CD14-positive monocyte (primary cell): Measurements from ENCODE around the gene CHCHD6. TPM values are rescaled to one million over a fixed set of nuclear protein-coding genes. Genes with fewer than 3 reads are reported as not detected.

Source experiments
- DNase-seq, 3 donors: peaks; one replicate each; pipeline ENCODE4 v3.0.0-alpha.2; 2011 to 2022
- H2AFZ ChIP-seq: 2 replicates; pipeline ENCODE4 v1.6.0; 2012; ENCODE audit warnings: mild to moderate bottlenecking, low read depth, low read length, inconsistent platforms; ENCODE audit not compliant: insufficient read depth, poor library complexity, severe bottlenecking
- H3K27ac ChIP-seq, 2 donors: 1 replicate in 1 of 2; 2 replicates in 1 of 2; pipeline ENCODE4 v1.5.1; 2012 to 2013; ENCODE audit warnings: low read length in 2 of 2, control low read depth in 1 of 2, inconsistent platforms in 1 of 2, low read depth in 1 of 2, mild to moderate bottlenecking in 1 of 2
- H3K27me3 ChIP-seq, 2 donors: one replicate each; pipeline versions ENCODE4 v1.6.0 to v1.6.1; 2011 to 2013; ENCODE audit warnings: low read length in 2 of 2; ENCODE audit not compliant: control insufficient read depth in 2 of 2, insufficient read depth in 2 of 2
- H3K36me3 ChIP-seq, 2 donors: replicated peaks in 1 of 2; 1 replicate in 1 of 2; 2 replicates in 1 of 2; pipeline versions ENCODE4 v1.5.1 to v1.6.1; 2012 to 2013; ENCODE audit warnings: low read length in 2 of 2, control low read depth in 1 of 2, inconsistent platforms in 1 of 2, mild to moderate bottlenecking in 1 of 2; ENCODE audit not compliant: insufficient read depth in 2 of 2, control insufficient read depth in 1 of 2
- H3K4me1 ChIP-seq, 2 donors: 1 replicate in 1 of 2; 2 replicates in 1 of 2; pipeline versions ENCODE4 v1.5.1 to v1.6.1; 2012 to 2013; ENCODE audit warnings: low read length in 2 of 2, control low read depth in 1 of 2, inconsistent platforms in 1 of 2, mild to moderate bottlenecking in 1 of 2, moderate library complexity in 1 of 2; ENCODE audit not compliant: insufficient read depth in 2 of 2, control insufficient read depth in 1 of 2
- H3K4me2 ChIP-seq: replicated peaks from 2 replicates; pipeline ENCODE3; 2012; ENCODE audit warnings: low read length, moderate library complexity, mild to moderate bottlenecking; ENCODE audit not compliant: poor library complexity, severe bottlenecking; ENCODE audit errors: extremely low read depth
- H3K4me3 ChIP-seq, 3 experiments: fragments of 200-600 bp in 1 of 3; sonication (generic) in 1 of 3; replicated peaks in 1 of 3; 1 replicate in 2 of 3; 2 replicates in 1 of 3; pipeline ENCODE4 v1.5.1; 2011 to 2013; ENCODE audit warnings: low read length in 3 of 3, mild to moderate bottlenecking in 3 of 3, control low read depth in 2 of 3, low read depth in 2 of 3, inconsistent platforms in 1 of 3, moderate library complexity in 1 of 3
- H3K79me2 ChIP-seq: 2 replicates; pipeline ENCODE4 v1.6.0; 2012; ENCODE audit warnings: mild to moderate bottlenecking, control low read depth, inconsistent platforms, low read length, moderate library complexity; ENCODE audit not compliant: insufficient read depth
- H3K9ac ChIP-seq: 2 replicates; pipeline ENCODE4 v1.6.0; 2017; ENCODE audit warnings: low read length, mild to moderate bottlenecking; ENCODE audit not compliant: insufficient read depth, poor library complexity, severe bottlenecking
- H3K9me3 ChIP-seq, 2 donors: replicated peaks in 1 of 2; 1 replicate in 1 of 2; 2 replicates in 1 of 2; pipeline versions ENCODE4 v1.5.1 to v1.6.1; 2012 to 2013; ENCODE audit warnings: low read length in 2 of 2, control low read depth in 1 of 2; ENCODE audit not compliant: control insufficient read depth in 1 of 2, insufficient read depth in 1 of 2
- H4K20me1 ChIP-seq: 2 replicates; pipeline ENCODE4 v1.6.0; 2012; ENCODE audit warnings: mild to moderate bottlenecking, low read length, control low read depth, moderate library complexity; ENCODE audit not compliant: insufficient read depth
- H3K27ac Mint-ChIP-seq, 7 donors: one replicate each; pipeline ENCODE4 v1.8.0; 2020; ENCODE audit warnings: mild to moderate bottlenecking in 7 of 7, mixed read lengths in 7 of 7, moderate library complexity in 6 of 7, inconsistent platforms in 2 of 7
- H3K27me3 Mint-ChIP-seq, 3 donors: one replicate each; pipeline ENCODE4 v1.8.0; 2021 to 2022; ENCODE audit warnings: low read depth in 3 of 3, mild to moderate bottlenecking in 3 of 3, mixed read lengths in 3 of 3, moderate library complexity in 3 of 3, inconsistent platforms in 1 of 3
- H3K36me3 Mint-ChIP-seq, 2 donors: one replicate each; pipeline ENCODE4 v1.8.0; 2020; ENCODE audit warnings: mixed read lengths in 2 of 2, inconsistent platforms in 1 of 2, mild to moderate bottlenecking in 1 of 2
- H3K4me1 Mint-ChIP-seq: one replicate; pipeline ENCODE4 v1.8.0; 2020; ENCODE audit warnings: mild to moderate bottlenecking, mixed read lengths
- H3K4me3 Mint-ChIP-seq, 2 donors: one replicate each; pipeline ENCODE4 v1.8.0; 2020; ENCODE audit warnings: mild to moderate bottlenecking in 2 of 2, mixed read lengths in 2 of 2, moderate library complexity in 1 of 2
- H3K9me3 Mint-ChIP-seq, 7 donors: one replicate each; pipeline ENCODE4 v1.8.0; 2020 to 2022; ENCODE audit warnings: mixed read lengths in 7 of 7, mild to moderate bottlenecking in 6 of 7, moderate library complexity in 6 of 7, inconsistent platforms in 2 of 7
- WGBS: methylation state at CpG from one replicate; pipeline ENCODE4 v1.1.5; 2013; ENCODE audit warnings: missing lambda C conversion rate; ENCODE audit not compliant: insufficient coverage; 5-methylcytosine and 5-hydroxymethylcytosine counted together
- intact Hi-C, 2 donors: fragments of 100-400 bp; cut with micrococcal nuclease; formaldehyde crosslinking; loops; one replicate each; pipeline versions ENCODE4 v1.15.0 to v1.15.1; 2023
- polyA plus RNA-seq, 3 donors: library from polyadenylated mRNA; depleted of rRNA in 1 of 3; unstranded in 2 of 3; stranded (reverse) in 1 of 3; fragments of 300-500 nt in 2 of 3; fragments of >200 nt in 1 of 3; fragmentation: Illumina TruSeq in 2 of 3; gene quantifications; 1 replicate in 2 of 3; 2 replicates in 1 of 3; pipeline ENCODE4 v1.2.3, GENCODE V29; 2012 to 2021
- TF ChIP-seq, protein P1 (sequence below): fragments of 200-600 bp; IDR thresholded peaks from one replicate; pipeline ENCODE4 v1.8.0; 2022; ENCODE audit warnings: antibody characterized with exemption, mild to moderate bottlenecking

Gene CHCHD6
- polyA plus RNA-seq, 3 donors, result 1.1 to 1.8 (median 1.8) TPM

DNA sequence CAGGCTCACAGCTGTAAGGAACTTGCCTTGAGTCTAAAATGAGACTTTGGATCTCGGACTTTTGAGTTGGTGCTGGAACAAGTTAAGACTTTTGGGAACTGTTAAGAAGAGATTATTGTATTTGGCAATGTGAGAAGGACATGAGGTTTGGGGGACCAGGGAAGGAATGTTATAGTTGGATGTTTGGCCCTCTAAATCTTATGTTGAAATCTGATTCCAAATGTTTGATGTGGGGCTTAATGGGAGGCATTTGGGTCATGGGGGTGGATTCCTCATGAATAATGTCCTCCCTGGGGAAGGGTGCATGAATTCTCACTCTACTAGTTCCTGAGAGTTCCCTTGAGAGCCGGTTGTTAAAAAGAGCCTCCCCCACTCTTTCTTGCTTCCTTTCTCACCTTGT lies 18.5 kb upstream of the CHCHD6 start:
- no peak overlapping the region for H3K27ac ChIP-seq
- H3K4me3 ChIP-seq, result no peak overlapping the region
- H3K27me3 Mint-ChIP-seq, result peaks cover 4 to 16% (median 8%) of the 10 kb centered on the region in 3 donors
- DNase-seq, result no peak
- H3K9me3 ChIP-seq, result no peaks in the 10 kb centered on the region
- intact Hi-C loops, result loop anchor here in 1 of 2 donors (10.0 kb wide), 1 partner anchor 859 kb away; no protein-coding TSS in a partner anchor
- H3K9ac ChIP-seq, result no peak overlapping the region
- no peaks in the 10 kb centered on the region for H3K36me3 Mint-ChIP-seq
- no peak overlapping the region for H3K4me2 ChIP-seq
- no peaks in the 10 kb centered on the region for H3K9me3 Mint-ChIP-seq
- no peak overlapping the region for H3K4me3 Mint-ChIP-seq
- no peaks in the 10 kb centered on the region for H3K36me3 ChIP-seq
- 93% methylated on average over 2 of the region's 2 CpGs for WGBS
- H3K79me2 ChIP-seq, result no peaks in the 10 kb centered on the region
- no peak overlapping the region for H2AFZ ChIP-seq
- H3K4me1 ChIP-seq, result no peaks in the 10 kb centered on the region
- TF ChIP-seq, protein P1, sequence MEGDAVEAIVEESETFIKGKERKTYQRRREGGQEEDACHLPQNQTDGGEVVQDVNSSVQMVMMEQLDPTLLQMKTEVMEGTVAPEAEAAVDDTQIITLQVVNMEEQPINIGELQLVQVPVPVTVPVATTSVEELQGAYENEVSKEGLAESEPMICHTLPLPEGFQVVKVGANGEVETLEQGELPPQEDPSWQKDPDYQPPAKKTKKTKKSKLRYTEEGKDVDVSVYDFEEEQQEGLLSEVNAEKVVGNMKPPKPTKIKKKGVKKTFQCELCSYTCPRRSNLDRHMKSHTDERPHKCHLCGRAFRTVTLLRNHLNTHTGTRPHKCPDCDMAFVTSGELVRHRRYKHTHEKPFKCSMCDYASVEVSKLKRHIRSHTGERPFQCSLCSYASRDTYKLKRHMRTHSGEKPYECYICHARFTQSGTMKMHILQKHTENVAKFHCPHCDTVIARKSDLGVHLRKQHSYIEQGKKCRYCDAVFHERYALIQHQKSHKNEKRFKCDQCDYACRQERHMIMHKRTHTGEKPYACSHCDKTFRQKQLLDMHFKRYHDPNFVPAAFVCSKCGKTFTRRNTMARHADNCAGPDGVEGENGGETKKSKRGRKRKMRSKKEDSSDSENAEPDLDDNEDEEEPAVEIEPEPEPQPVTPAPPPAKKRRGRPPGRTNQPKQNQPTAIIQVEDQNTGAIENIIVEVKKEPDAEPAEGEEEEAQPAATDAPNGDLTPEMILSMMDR, result no peak
- no peaks in the 10 kb centered on the region for H4K20me1 ChIP-seq
- H3K27ac Mint-ChIP-seq, result no peak overlapping the region
- H3K27me3 ChIP-seq, result peaks cover 0 to 2% of the 10 kb centered on the region in 2 donors
- no peaks in the 10 kb centered on the region for H3K4me1 Mint-ChIP-seq

DNA sequence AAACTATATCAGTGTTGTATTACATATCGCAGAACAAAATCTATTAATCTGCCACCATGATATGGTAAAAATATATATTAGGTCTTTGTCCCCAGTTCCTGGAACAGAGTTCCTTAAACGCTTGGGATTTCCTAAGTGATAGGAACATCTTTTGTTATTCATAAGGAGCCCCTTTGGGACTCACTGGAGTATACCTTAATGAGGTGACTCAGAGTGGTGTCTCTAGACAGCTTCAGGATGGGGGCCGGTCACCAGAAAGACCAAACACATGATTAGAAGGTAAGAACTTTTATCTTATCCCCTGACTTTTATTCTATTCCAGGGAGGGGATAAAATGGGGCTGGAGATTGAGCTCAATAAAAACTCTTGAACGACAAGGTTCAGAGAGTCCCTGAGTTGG lies 12.3 kb upstream of the CHCHD6 start:
- intact Hi-C loops, result no loop called here
- no peak overlapping the region for H3K27ac ChIP-seq
- no peak overlapping the region for H3K9ac ChIP-seq
- Mint-ChIP-seq H3K36me3 (no peaks in the 10 kb centered on the region), H3K9me3 (peaks cover 0 to 2% (median 0%) of the 10 kb centered on the region in 7 donors), H3K4me1 (peaks cover 2% of the 10 kb centered on the region), H3K27me3 (peaks cover 13 to 24% (median 17%) of the 10 kb centered on the region in 3 donors), H3K27ac (no peak overlapping the region), H3K4me3 (no peak overlapping the region)
- no peak for DNase-seq
- no peaks in the 10 kb centered on the region for H3K36me3 ChIP-seq
- no peaks in the 10 kb centered on the region for H3K9me3 ChIP-seq
- TF ChIP-seq, protein P1, result no peak
- H3K4me1 ChIP-seq, result no peaks in the 10 kb centered on the region
- no peak overlapping the region for H2AFZ ChIP-seq
- WGBS, result no CpG with 5 or more reads among the region's 4 CpGs
- H3K27me3 ChIP-seq, result peaks cover 0 to 3% of the 10 kb centered on the region in 2 donors
- no peak overlapping the region for H3K4me2 ChIP-seq
- no peak overlapping the region for H3K4me3 ChIP-seq
- H3K79me2 ChIP-seq, result no peaks in the 10 kb centered on the region
- H4K20me1 ChIP-seq, result no peaks in the 10 kb centered on the region
